ENCODE data around the gene FIBIN.
"Not testable (repeated sequence)": the region's sequence is repeated elsewhere in the genome, so short reads cannot be mapped to it uniquely, and the experiment has no call there.

FIBIN gene

DNA sequence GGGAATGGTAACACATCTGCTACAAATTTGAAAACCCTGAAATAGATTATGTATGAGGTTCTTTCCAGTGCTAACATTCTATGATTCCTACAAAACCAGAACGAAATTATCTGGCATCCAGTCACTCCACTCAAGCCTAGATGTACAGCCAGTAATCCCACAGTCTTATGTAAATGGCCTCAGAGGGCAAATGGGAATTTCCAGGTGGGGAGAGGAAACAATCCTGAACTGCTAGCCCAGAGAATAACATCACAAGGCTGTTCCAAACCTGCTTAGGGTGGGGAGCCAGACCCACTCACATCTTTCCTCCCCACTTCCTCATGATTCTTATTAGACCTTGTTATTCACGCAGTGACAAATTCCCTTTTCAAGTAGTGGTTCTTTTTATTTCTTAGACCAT is 3.5 kb downstream of the FIBIN start:
- Histone ChIP-seq H3K4me3 (no peak overlapping the region), H3K27me3 (no peaks in the 10 kb centered on the region), H3K9me3 (no peaks in the 10 kb centered on the region), H3K4me2 (no peak overlapping the region), H3K4me1 (no peaks in the 10 kb centered on the region), H4K20me1 (no peaks in the 10 kb centered on the region), H3K27ac (no peak overlapping the region), H3K36me3 (no peaks in the 10 kb centered on the region), H3K9ac (no peak overlapping the region)
- TF ChIP-seq Cebpa-rat (IDR thresholded peaks at IDR 0.05): no peak

DNA sequence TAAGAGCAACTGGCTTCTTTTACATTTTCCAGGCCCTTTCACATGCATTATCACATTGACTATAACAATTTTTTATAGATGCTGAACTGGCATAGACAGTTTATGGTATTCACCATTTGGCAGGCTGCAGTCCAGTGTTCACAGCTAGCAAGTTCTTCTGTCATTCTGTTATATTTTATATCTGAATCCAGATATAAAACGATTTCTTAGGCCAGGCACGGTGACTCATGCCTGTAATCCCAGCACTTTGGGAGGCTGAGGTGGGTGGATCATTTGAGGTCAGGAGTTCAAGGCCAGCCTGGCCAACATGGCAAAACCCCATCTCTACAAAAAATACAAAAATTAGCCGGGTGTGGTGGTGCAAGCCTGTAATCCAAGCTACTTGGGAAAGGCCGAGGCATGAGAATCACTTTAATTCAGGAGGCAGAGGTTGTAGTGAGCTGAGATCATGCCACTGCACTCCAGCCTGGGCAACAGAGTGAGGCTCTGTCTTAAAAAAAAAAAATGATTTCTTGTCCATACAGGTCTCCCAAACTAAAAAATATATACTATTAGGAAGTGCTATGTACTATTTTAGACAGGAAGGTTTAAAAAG is 7.3 kb downstream of the FIBIN start:
- not testable (repeated sequence) for H3K36me3 ChIP-seq, H3K27me3 ChIP-seq, H4K20me1 ChIP-seq, H3K4me2 ChIP-seq, H3K9me3 ChIP-seq, H3K27ac ChIP-seq, H3K4me1 ChIP-seq, H3K9ac ChIP-seq, H3K4me3 ChIP-seq

DNA sequence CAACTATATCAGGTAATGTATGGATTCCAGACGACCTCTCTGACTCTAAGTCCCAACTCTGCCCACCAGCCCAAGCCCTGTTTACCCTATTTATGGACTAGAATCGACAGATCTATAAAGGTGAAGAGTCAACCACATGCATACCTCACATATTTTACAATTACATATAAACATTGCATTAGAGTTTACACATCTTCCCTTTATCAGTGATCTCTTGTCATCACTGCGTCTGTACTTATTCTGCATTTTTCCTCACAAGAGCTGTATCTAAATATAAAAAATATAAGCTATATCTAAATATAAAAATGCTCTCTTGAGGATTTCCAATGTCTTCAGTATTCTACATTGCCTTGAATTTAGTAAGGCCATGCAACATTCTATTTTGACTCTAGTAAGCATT is 8.5 kb downstream of the FIBIN start:
- no peaks in the 10 kb centered on the region for H3K27me3 ChIP-seq
- H3K27ac ChIP-seq: no peak overlapping the region
- no peaks in the 10 kb centered on the region for H3K4me1 ChIP-seq
- no peak overlapping the region for H3K4me3 ChIP-seq
- H4K20me1 ChIP-seq: no peaks in the 10 kb centered on the region
- TF ChIP-seq Cebpa-rat (IDR thresholded peaks at IDR 0.05): no peak
- H3K9me3 ChIP-seq: no peaks in the 10 kb centered on the region
- H3K36me3 ChIP-seq: no peaks in the 10 kb centered on the region
- H3K9ac ChIP-seq: no peak overlapping the region
- no peak overlapping the region for H3K4me2 ChIP-seq

- TF ChIP-seq Cebpa-rat (IDR thresholded peaks at IDR 0.05): no peak
- Histone ChIP-seq H3K27me3 (no peaks in the 10 kb centered on the region), H3K4me3 (no peak overlapping the region), H3K9ac (no peak overlapping the region), H3K36me3 (no peaks in the 10 kb centered on the region), H4K20me1 (no peaks in the 10 kb centered on the region), H3K9me3 (no peaks in the 10 kb centered on the region), H3K27ac (no peak overlapping the region), H3K4me1 (no peaks in the 10 kb centered on the region), H3K4me2 (no peak overlapping the region)
These were observed 8.9 kb downstream of the FIBIN start for GRCh38 chr11:27002838-27003237.

DNA sequence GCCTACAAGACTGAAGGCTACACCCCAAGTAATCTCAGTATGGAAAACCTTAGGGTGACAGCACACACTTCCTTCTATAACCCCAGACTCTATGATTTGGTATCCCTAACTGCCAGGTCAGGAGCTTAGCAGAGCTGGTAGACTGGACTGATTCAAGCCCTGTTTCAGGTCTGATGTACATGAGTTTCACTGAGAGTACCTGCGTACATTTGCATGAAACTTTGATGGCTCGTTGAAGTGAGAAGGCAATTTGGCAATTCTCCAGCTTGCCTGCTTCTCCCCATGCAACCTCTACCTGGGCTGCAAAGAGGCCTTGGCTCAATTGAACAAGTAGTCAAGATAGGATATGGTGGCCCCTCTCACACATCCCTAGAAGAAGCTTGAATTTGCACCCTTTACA is 10.2 kb downstream of the FIBIN start:
- H3K27ac ChIP-seq: no peak overlapping the region
- no peak overlapping the region for H3K4me3 ChIP-seq
- H3K4me1 ChIP-seq: no peaks in the 10 kb centered on the region
- no peaks in the 10 kb centered on the region for H3K36me3 ChIP-seq
- TF ChIP-seq Cebpa-rat (IDR thresholded peaks at IDR 0.05): no peak
- no peaks in the 10 kb centered on the region for H3K9me3 ChIP-seq
- H3K27me3 ChIP-seq: no peaks in the 10 kb centered on the region
- no peaks in the 10 kb centered on the region for H4K20me1 ChIP-seq
- H3K9ac ChIP-seq: no peak overlapping the region
- no peak overlapping the region for H3K4me2 ChIP-seq

DNA sequence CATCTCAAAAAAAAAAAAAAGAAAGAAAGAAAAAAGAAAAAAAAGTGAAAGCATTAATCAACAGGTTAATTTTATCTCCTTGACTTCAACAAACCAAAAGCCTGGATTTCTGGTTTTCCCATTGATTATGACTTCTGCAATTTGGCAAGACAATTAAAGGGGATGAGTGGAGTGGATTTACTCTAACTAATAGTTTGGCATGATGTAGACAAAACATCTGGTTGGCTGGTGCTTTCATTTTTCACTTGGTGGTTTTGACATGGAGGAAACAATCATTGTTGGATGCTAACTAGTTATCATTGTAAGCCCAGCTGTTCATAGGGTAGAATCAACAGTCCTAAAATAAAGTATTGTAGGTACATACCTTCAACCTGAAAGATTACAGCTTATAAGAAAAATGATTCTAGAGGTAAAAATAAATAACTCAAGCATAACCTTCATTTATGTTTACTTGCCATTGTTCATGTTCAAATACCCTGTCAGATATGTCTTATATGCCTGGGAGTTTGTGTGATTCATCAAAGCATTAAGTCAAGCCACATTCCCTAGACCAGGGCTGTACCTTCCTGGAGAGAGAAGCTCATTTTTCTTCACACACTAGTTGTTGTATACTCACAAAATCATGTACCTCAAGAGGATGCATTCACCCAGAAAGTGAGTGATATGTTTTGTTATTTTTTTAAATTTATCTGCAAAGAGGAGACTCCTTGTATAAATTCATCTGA is 15.1 kb downstream of the FIBIN start:
- H3K9me3 ChIP-seq: no peaks in the 10 kb centered on the region
- no peak overlapping the region for H3K4me3 ChIP-seq
- H3K9ac ChIP-seq: no peak overlapping the region
- no peaks in the 10 kb centered on the region for H3K36me3 ChIP-seq
- H3K4me2 ChIP-seq: no peak overlapping the region
- no peak for TF ChIP-seq Cebpa-rat (IDR thresholded peaks at IDR 0.05)
- no peaks in the 10 kb centered on the region for H4K20me1 ChIP-seq
- no peak overlapping the region for H3K27ac ChIP-seq
- no peaks in the 10 kb centered on the region for H3K4me1 ChIP-seq
- H3K27me3 ChIP-seq: no peaks in the 10 kb centered on the region

- Histone ChIP-seq H3K4me2 (no peak overlapping the region), H3K36me3 (no peaks in the 10 kb centered on the region), H4K20me1 (no peaks in the 10 kb centered on the region), H3K4me3 (no peak overlapping the region), H3K27me3 (no peaks in the 10 kb centered on the region), H3K27ac (no peak overlapping the region), H3K4me1 (no peaks in the 10 kb centered on the region), H3K9ac (no peak overlapping the region), H3K9me3 (no peaks in the 10 kb centered on the region)
- TF ChIP-seq Cebpa-rat (IDR thresholded peaks at IDR 0.05): no peak
These were observed 17.8 kb downstream of the FIBIN start for GRCh38 chr11:27011560-27012233.

DNA sequence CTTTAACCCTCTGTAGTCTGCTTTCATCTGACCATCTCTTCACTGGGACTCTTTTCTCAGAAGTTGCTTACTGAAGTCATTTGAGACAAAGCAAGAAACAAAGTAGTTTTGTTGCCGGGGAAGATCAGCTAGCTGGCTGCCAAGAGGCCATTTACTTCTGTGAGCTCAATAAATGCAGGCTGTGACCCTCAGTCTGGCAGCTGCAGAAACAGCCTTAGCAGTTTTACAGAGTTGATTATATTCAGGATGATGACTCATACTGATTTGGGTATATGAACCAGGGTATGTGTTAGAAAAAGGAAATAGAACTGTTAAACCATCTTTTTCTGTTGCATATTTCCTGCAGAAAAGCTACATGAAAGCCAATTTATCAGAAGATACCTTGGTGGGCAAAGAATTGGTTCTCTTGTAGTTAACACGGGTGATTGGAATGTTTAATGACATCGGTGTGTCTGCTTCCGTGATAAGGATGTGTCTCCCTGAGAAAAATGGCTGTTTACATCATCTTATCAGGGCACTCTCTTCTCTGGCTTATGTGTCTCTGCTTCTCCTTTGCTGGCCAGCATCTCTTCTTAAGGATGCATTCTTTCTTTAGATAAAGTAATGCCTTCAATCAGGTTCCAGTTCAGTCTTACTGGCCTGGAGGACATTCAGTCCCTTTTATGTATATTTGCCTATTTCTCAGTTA is 18.5 kb downstream of the FIBIN start:
- no peak overlapping the region for H3K9ac ChIP-seq
- no peaks in the 10 kb centered on the region for H4K20me1 ChIP-seq
- H3K4me2 ChIP-seq: no peak overlapping the region
- H3K27me3 ChIP-seq: no peaks in the 10 kb centered on the region
- H3K9me3 ChIP-seq: no peaks in the 10 kb centered on the region
- H3K4me1 ChIP-seq: no peaks in the 10 kb centered on the region
- no peak overlapping the region for H3K4me3 ChIP-seq
- H3K36me3 ChIP-seq: no peaks in the 10 kb centered on the region
- H3K27ac ChIP-seq: no peak overlapping the region
- TF ChIP-seq Cebpa-rat (IDR thresholded peaks at IDR 0.05): no peak

- H3K4me1 ChIP-seq: no peaks in the 10 kb centered on the region
- no peak for TF ChIP-seq Cebpa-rat (IDR thresholded peaks at IDR 0.05)
- H3K9ac ChIP-seq: no peak overlapping the region
- no peak overlapping the region for H3K27ac ChIP-seq
- H4K20me1 ChIP-seq: no peaks in the 10 kb centered on the region
- H3K4me3 ChIP-seq: no peak overlapping the region
- no peaks in the 10 kb centered on the region for H3K36me3 ChIP-seq
- no peak overlapping the region for H3K4me2 ChIP-seq
- no peaks in the 10 kb centered on the region for H3K27me3 ChIP-seq
- H3K9me3 ChIP-seq: no peaks in the 10 kb centered on the region
These were observed 20.0 kb downstream of the FIBIN start for GRCh38 chr11:27013781-27014361.
